Central memory CD8-positive, alpha-beta T cell (primary cell): ENCODE data around the gene JAKMIP2.
"Not testable (repeated sequence)": the region's sequence is repeated elsewhere in the genome, so short reads cannot be mapped to it uniquely, and the experiment has no call there.

Experiments used
- ATAC-seq: fragments of 150-1000 bp; cut with Tn5 transposase; replicated peaks from 2 replicates; pipeline ENCODE4 v1.10.0; 2022; ENCODE audit warnings: mild to moderate bottlenecking, moderate FRiP score, moderate number of reproducible peaks; ENCODE audit not compliant: poor library complexity, severe bottlenecking; ENCODE audit errors: extremely low read depth
- DNase-seq, 2 donors: peaks; one replicate each; pipeline ENCODE4 v3.0.0; 2021; ENCODE audit warnings: low spot score in 2 of 2
- H3K27ac Mint-ChIP-seq: one replicate; pipeline ENCODE4 v1.8.0; 2022; ENCODE audit warnings: low read depth, mild to moderate bottlenecking, moderate library complexity, mixed read lengths
- H3K27me3 Mint-ChIP-seq: one replicate; pipeline ENCODE4 v1.8.0; 2022; ENCODE audit warnings: mixed read lengths
- H3K36me3 Mint-ChIP-seq: one replicate; pipeline ENCODE4 v1.8.0; 2022; ENCODE audit warnings: mild to moderate bottlenecking, moderate library complexity, mixed read lengths; ENCODE audit not compliant: insufficient read depth
- H3K4me1 Mint-ChIP-seq: one replicate; pipeline ENCODE4 v1.8.0; 2022; ENCODE audit warnings: mixed read lengths
- H3K4me3 Mint-ChIP-seq: one replicate; pipeline ENCODE4 v1.8.0; 2022; ENCODE audit warnings: mild to moderate bottlenecking, moderate library complexity, mixed read lengths
- H3K9me3 Mint-ChIP-seq: one replicate; pipeline ENCODE4 v1.8.0; 2022; ENCODE audit warnings: mixed read lengths

JAKMIP2 gene

DNA sequence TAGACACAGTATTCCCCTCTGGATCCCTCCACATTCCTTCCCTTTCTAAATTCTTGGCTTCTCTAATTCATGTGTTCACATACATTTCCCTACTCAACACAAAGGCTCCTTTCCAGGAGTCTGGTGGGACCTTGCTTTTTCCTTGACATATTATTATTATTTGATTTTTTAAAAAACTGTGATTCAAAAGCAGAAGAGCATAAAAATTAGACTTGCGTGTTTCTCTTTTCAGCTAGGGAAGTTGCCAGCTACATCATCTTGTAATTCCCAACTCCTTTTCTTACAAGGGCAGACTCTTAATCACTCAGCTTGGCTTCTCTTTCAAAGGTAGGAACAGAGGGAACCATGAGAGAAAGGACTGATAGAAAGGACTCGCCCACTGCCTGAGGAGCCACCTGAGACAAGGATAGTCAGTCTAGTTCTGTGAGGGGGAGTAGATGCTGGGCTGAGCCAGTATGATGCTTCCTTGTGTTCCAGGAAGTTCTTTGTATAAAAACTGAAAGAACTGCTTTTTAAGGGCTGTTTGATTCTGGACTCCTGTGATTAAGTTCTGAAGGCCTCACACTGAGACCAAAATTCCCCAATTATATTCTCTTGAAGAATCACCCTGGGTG is 221.7 kb downstream of the JAKMIP2 start:
- no peaks in the 10 kb centered on the region for H3K4me1 Mint-ChIP-seq
- peaks cover 15% of the 10 kb centered on the region for H3K27me3 Mint-ChIP-seq
- no peak for ATAC-seq
- H3K9me3 Mint-ChIP-seq: no peaks in the 10 kb centered on the region
- no peak overlapping the region for H3K4me3 Mint-ChIP-seq
- DNase-seq: no peak
- no peaks in the 10 kb centered on the region for H3K36me3 Mint-ChIP-seq
- H3K27ac Mint-ChIP-seq: no peak overlapping the region

DNA sequence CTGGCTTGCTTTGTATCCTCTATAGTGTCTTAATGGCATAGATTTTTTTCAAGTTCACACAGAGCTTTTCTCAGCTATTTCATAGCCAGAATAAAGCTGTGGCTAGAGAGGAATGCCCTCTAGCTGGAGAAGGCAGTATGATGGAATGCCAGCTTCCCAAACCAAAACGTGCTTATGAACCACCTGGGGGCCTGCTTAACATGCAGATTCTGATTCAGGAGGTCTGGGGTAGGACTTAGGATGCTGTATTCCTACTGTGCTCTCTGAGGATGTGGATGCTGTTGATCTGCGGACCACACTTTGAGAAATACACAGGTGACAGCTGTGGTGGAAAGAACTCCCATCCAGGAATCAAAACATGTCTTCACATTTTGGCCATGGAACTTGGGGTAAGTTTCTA is 222.8 kb downstream of the JAKMIP2 start:
- Mint-ChIP-seq H3K36me3 (no peaks in the 10 kb centered on the region), H3K4me1 (no peaks in the 10 kb centered on the region), H3K27ac (no peak overlapping the region), H3K9me3 (no peaks in the 10 kb centered on the region), H3K4me3 (no peak overlapping the region), H3K27me3 (peaks cover 24% of the 10 kb centered on the region)
- DNase-seq: no peak
- no peak for ATAC-seq

DNA sequence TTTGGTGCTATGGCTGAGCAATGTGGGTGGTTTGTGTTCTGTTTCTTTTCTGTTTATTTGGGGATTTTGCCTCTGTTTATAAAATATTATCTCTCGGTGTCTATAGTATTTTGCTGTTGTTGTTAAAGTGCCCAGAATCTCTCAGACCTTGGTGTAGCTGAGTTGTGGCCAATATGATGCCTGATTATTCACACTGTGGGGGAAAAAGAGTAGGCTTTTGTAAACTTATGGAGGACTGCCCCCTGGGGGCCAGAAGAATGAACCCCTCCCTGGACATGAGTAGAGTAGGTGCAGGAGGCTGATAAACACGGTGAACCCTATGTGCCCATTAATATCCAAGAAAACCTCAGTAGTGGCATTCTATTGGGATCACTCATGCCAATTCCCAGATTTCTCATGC is 223.7 kb downstream of the JAKMIP2 start:
- no peaks in the 10 kb centered on the region for H3K9me3 Mint-ChIP-seq
- H3K36me3 Mint-ChIP-seq: no peaks in the 10 kb centered on the region
- peaks cover 32% of the 10 kb centered on the region for H3K27me3 Mint-ChIP-seq
- no peaks in the 10 kb centered on the region for H3K4me1 Mint-ChIP-seq
- H3K27ac Mint-ChIP-seq: no peak overlapping the region
- DNase-seq (no peak), ATAC-seq (no peak)
- H3K4me3 Mint-ChIP-seq: no peak overlapping the region

DNA sequence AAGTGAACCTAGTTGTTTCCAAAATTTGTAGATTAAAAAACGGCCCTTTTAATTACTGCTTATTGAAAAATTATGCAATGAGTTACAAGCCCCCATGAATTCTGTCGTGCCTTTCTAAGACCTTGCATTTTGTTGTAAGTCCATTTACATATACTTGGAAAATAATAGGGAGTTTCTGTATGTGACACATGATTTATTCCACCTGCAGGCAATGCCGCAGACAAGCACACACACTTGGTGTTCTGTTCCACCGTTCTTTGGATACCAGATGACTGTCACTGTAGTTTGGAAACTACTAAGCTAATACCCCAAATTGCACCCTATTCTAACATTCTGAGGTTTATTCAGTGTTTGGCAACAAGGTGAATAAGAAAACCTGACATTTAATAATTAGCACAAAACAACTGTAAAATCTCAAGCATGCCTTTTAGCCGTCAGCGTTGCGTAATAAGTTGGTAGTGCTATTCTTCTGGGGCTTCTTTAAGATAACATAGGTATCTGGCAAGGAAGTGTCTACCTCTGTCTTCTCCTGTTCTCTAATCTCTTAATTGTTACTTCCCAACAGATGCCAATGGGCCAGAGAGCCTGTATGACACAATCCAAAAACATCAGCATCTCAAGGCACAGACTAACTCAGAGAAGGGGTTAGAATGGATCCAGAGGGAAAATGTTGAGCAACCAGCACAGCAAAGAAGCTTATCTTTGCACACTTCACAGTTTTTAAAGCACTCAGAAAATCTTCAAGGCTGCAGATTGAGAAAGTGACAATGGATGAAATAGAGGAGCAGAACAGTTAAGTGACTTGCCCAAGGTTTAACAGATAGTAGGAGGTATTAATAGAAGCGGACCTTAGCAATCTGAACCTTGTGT is 224.4 kb downstream of the JAKMIP2 start:
- no peak overlapping the region for H3K4me3 Mint-ChIP-seq
- no peak for DNase-seq
- H3K9me3 Mint-ChIP-seq: no peaks in the 10 kb centered on the region
- H3K36me3 Mint-ChIP-seq: no peaks in the 10 kb centered on the region
- ATAC-seq: no peak
- H3K4me1 Mint-ChIP-seq: no peaks in the 10 kb centered on the region
- H3K27ac Mint-ChIP-seq: no peak overlapping the region
- peaks cover 35% of the 10 kb centered on the region for H3K27me3 Mint-ChIP-seq

DNA sequence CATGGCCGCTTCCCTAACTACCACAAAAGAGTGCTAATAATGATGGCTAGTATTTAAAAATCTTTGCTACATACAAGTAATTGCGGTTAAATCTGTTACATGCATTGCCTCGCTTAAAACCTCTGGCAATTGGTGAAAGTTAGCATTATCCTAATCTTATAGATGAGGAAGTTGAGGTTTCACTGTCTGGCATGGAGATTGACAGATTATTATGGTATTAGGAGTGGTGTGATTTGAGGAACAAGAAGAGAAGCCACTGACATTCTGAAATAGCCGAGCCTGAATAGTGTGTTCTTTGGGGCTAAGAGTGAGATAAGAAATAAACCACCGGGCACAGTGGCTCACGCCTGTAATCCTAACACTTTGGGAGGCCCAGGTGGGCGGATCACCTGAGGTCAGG is 227.4 kb downstream of the JAKMIP2 start:
- no peak overlapping the region for H3K27ac Mint-ChIP-seq
- H3K27me3 Mint-ChIP-seq: peaks cover 31% of the 10 kb centered on the region
- H3K4me1 Mint-ChIP-seq: no peaks in the 10 kb centered on the region
- DNase-seq (no peak), ATAC-seq (no peak)
- H3K36me3 Mint-ChIP-seq: no peaks in the 10 kb centered on the region
- no peaks in the 10 kb centered on the region for H3K9me3 Mint-ChIP-seq
- H3K4me3 Mint-ChIP-seq: no peak overlapping the region

DNA sequence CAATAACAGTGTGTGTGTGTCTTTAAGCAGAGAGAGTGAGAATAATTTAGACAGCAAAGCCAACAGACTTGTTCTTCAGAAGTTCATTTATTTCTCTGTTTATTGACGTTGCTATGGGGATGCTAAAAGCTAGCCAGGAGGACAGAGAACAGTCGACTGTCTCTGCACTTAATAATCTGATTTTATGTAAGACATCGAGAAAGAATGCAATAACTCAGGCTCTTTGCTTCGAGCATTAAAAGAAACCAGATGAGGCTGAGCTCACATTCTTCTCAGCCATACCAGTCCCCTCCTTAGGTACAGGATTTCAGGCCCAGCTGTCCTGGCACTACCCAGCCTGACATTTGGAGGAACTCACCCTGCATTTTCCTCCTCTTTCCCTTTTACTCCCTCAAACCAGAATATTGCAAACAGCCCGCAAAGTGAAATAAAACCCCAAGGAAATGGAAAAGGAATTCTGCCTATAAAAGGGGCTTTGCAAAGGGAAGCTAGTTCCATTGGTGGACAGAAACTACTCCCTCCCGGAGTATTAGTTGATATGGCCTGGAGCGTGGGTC is 228.2 kb downstream of the JAKMIP2 start:
- DNase-seq (no peak), ATAC-seq (no peak)
- peaks cover 30% of the 10 kb centered on the region for H3K27me3 Mint-ChIP-seq
- no peak overlapping the region for H3K27ac Mint-ChIP-seq
- no peaks in the 10 kb centered on the region for H3K9me3 Mint-ChIP-seq
- H3K4me3 Mint-ChIP-seq: no peak overlapping the region
- no peaks in the 10 kb centered on the region for H3K4me1 Mint-ChIP-seq
- no peaks in the 10 kb centered on the region for H3K36me3 Mint-ChIP-seq

DNA sequence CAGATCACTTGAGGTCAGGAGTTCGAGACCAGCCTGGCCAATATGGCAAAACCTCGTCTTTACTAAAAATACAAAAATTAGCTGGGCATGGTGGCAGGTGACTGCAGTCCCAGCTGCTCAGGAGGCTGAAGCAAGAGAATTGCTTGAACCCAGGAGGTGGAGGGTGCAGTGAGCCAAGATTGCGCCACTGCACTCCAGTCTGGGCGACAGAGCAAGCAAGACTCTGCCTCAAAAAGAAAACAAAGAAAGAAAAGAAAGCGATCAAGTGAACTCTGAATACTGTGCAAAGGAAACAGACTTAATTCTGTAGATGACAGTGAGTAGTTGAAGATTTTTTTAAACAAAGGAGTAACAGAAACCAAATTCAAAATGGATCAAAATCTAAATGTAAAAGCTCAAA is 228.7 kb downstream of the JAKMIP2 start:
- not testable (repeated sequence) for H3K4me1 Mint-ChIP-seq, H3K9me3 Mint-ChIP-seq, H3K27ac Mint-ChIP-seq, H3K36me3 Mint-ChIP-seq, H3K4me3 Mint-ChIP-seq, ATAC-seq, DNase-seq
- peaks cover 30% of the 10 kb centered on the region for H3K27me3 Mint-ChIP-seq

DNA sequence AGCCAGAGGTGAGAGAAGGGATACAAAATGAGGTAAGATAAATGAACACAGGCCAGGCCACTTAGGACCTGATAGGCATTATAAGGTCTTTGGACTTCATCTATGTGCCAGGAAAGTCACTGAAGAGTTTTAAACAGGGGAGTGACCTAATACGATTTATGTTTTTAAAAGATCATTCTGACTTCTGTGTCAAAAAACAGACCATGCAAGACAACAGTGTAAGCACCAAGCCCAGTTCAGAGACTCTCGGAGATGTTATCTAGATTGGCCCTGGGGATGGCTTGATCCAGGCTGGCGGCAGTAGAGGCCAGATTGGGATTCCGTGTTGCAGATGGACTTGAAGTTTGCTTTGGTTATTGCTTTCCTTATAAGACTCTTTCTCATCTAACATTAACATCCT is 229.6 kb downstream of the JAKMIP2 start:
- Mint-ChIP-seq H3K27ac (no peak overlapping the region), H3K9me3 (no peaks in the 10 kb centered on the region), H3K36me3 (no peaks in the 10 kb centered on the region), H3K27me3 (peaks cover 30% of the 10 kb centered on the region), H3K4me3 (no peak overlapping the region), H3K4me1 (no peaks in the 10 kb centered on the region)
- no peak for ATAC-seq
- DNase-seq: no peak

DNA sequence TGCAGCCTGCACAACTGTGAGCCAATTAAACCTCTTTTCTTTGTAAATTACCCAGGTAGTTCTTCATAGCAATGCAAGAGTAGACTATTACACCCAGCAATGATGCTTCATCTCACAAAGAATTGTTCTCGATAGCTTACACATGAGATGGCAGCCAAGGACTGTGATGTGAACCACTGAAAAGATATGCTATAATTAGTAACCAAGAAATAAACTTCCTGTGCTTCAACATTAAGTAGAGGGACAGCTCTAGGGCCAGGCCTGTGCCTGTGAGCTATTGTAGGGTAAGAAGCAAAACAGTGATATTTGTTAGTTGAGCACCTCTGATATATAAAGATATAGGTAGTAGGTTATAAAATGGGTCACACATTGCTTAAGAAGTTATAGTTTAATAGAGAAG is 230.9 kb downstream of the JAKMIP2 start:
- ATAC-seq: no peak
- H3K36me3 Mint-ChIP-seq: peaks cover under 1% of the 10 kb centered on the region
- H3K27me3 Mint-ChIP-seq: peaks cover 30% of the 10 kb centered on the region
- no peaks in the 10 kb centered on the region for H3K9me3 Mint-ChIP-seq
- H3K4me1 Mint-ChIP-seq: no peaks in the 10 kb centered on the region
- H3K4me3 Mint-ChIP-seq: no peak overlapping the region
- no peak overlapping the region for H3K27ac Mint-ChIP-seq
- no peak for DNase-seq

DNA sequence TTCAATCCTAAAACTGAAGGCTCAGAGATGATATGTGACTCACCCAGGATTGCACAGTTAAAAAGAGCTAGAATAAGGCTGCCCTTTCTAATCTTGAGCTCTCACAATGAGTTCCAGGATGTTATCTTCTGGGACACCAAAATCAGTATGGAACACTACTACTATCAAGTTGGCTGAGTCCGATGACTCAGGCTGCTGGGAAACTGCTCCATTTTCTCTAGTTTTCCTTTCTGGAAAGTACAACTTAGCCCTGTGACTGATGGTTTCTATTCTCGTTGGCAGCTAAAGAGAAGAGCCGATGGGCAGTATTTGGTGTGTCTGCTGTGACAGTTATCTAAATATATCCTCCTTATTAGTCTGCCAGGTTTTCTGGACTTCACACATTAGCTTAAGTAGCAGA is 234.8 kb downstream of the JAKMIP2 start:
- H3K36me3 Mint-ChIP-seq: peaks cover 1% of the 10 kb centered on the region

DNA sequence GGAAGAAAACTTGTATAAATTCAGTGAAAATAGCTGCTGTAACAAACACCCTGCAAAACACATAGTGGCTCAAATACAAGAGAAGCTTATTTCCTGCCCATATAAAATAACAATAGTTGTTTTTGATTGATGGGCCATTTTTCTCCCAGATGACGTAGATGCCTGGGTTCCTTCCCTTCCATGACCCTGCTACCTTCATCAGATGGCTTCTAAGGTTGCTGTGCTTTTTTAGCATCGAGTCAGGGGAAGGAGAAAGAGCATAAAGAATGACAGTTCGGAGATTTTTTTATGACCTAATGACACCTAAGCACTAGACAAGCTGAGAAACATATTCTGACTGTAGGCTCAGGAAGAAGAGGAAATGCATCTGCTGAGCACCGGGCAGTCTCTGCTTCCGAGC is 238.0 kb downstream of the JAKMIP2 start:
- no peak overlapping the region for H3K4me3 Mint-ChIP-seq
- peaks cover 26% of the 10 kb centered on the region for H3K27me3 Mint-ChIP-seq
- no peak overlapping the region for H3K27ac Mint-ChIP-seq
- ATAC-seq (no peak), DNase-seq (no peak)
- no peaks in the 10 kb centered on the region for H3K9me3 Mint-ChIP-seq
- H3K36me3 Mint-ChIP-seq: peaks cover 1% of the 10 kb centered on the region
- H3K4me1 Mint-ChIP-seq: no peaks in the 10 kb centered on the region

More for the DNA sequence above, 234.8 kb downstream of the JAKMIP2 start:
- Mint-ChIP-seq H3K27me3 (peaks cover 23% of the 10 kb centered on the region), H3K4me1 (no peaks in the 10 kb centered on the region), H3K4me3 (no peak overlapping the region), H3K9me3 (no peaks in the 10 kb centered on the region), H3K27ac (no peak overlapping the region)
- no peak for ATAC-seq
- DNase-seq: no peak

DNA sequence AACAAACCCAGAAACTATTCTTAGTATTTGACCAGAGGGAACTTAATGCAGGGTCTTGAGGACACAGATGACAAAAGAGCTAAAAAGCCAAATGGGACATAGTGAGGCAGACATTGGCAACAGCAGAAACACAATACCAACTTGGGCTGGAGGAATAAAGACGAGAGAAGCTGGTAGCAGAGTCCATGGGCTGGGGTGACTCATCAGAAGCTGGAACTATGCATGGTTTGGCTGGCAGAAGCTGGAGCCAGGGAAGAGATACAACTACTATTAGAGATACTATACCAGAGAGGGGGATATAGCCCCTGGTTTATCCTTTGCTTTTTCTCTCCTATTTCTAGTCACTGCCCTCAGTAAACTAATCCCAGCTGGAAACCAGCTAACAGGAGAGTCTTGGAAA is 243.5 kb downstream of the JAKMIP2 start:
- Mint-ChIP-seq H3K9me3 (no peaks in the 10 kb centered on the region), H3K27me3 (peaks cover 40% of the 10 kb centered on the region), H3K36me3 (no peaks in the 10 kb centered on the region), H3K27ac (no peak overlapping the region), H3K4me1 (no peaks in the 10 kb centered on the region), H3K4me3 (no peak overlapping the region)
- ATAC-seq (no peak), DNase-seq (no peak)

DNA sequence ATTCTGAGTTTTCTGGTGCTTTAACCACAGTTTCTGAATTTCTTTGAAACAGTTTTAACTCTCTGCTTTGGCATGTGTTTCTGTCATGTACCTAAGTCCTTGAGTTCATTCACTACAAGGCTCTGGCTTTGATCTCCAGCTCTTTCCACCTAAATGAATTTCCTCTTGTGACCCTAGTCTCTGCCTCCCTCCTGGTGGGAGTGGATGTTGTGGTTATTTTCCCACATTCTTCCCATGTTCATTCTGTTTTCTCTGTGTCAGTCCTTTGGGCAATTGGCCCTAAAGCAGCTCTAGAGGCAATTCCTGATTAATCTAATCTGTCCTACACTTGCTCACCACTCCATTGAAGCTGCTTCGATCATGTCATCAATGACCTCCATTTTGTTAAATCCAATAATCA is 244.3 kb downstream of the JAKMIP2 start:
- DNase-seq (no peak), ATAC-seq (no peak)
- no peak overlapping the region for H3K4me3 Mint-ChIP-seq
- H3K27ac Mint-ChIP-seq: no peak overlapping the region
- H3K27me3 Mint-ChIP-seq: peaks cover 40% of the 10 kb centered on the region
- no peaks in the 10 kb centered on the region for H3K9me3 Mint-ChIP-seq
- no peaks in the 10 kb centered on the region for H3K4me1 Mint-ChIP-seq
- H3K36me3 Mint-ChIP-seq: no peaks in the 10 kb centered on the region
